MCF 10A (cell line): ENCODE data around the gene TREX2. TPM values are rescaled to one million over a fixed set of nuclear protein-coding genes. Genes with fewer than 3 reads are reported as not detected.
A peak's percentile ranks its signal among the peaks of the same experiment; 100 is the strongest.

Source experiments
- BruUV-seq: library from RNA; stranded (reverse); fragments of 400-500 nt; replicated peaks from 2 replicates; lab custom pipeline; 2021; lab: Mats Ljungman, UMichigan
- CTCF ChIA-PET: fragments of 300-600 bp; sonication (Branson Sonifier 250); formaldehyde crosslinking; extraction: SDS; loops from one replicate; lab custom pipeline; 2021; ENCODE audit warnings: antibody characterized with exemption, inconsistent platforms; lab: Yijun Ruan, JAX
- POLR2A ChIA-PET: fragments of 300-600, 350-650 bp; sonication (Branson Sonifier 250); formaldehyde crosslinking; extraction: SDS; loops from one replicate; lab custom pipeline; 2020; ENCODE audit warnings: antibody characterized with exemption, inconsistent platforms; lab: Yijun Ruan, JAX
- DNase-seq: peaks from one replicate; pipeline ENCODE4 v3.0.0-alpha.2; 2018; ENCODE audit not compliant: unreplicated experiment
- H3K27ac Mint-ChIP-seq: one replicate; pipeline ENCODE4 v1.8.0; 2022; ENCODE audit warnings: mild to moderate bottlenecking, low read depth, mixed read lengths; ENCODE audit not compliant: unreplicated experiment
- H3K27me3 Mint-ChIP-seq: one replicate; pipeline ENCODE4 v1.8.0; 2022; ENCODE audit warnings: mixed read lengths; ENCODE audit not compliant: insufficient read depth, unreplicated experiment
- H3K36me3 Mint-ChIP-seq: one replicate; pipeline ENCODE4 v1.8.0; 2022; ENCODE audit warnings: mild to moderate bottlenecking, moderate library complexity, mixed read lengths; ENCODE audit not compliant: insufficient read depth, unreplicated experiment
- H3K4me1 Mint-ChIP-seq: one replicate; pipeline ENCODE4 v1.8.0; 2022; ENCODE audit warnings: mixed read lengths; ENCODE audit not compliant: insufficient read depth, unreplicated experiment
- H3K4me3 Mint-ChIP-seq: one replicate; pipeline ENCODE4 v1.8.0; 2022; ENCODE audit warnings: mild to moderate bottlenecking, moderate library complexity, mixed read lengths; ENCODE audit not compliant: unreplicated experiment
- H3K9me3 Mint-ChIP-seq: one replicate; pipeline ENCODE4 v1.8.0; 2022; ENCODE audit warnings: mixed read lengths; ENCODE audit not compliant: unreplicated experiment
- CTCF ChIP-seq: fragments of 200-600 bp; IDR thresholded peaks from one replicate; pipeline ENCODE4 v1.8.0; 2022; ENCODE audit warnings: antibody characterized with exemption, mild to moderate bottlenecking; ENCODE audit not compliant: unreplicated experiment
- intact Hi-C: fragments of 100-400 bp; cut with micrococcal nuclease; formaldehyde crosslinking; loops from 2 replicates; pipeline ENCODE4 v1.14.1; 2022
- total RNA-seq: library from RNA; stranded (reverse); gene quantifications from 2 replicates; pipeline ENCODE4 v1.2.3, GENCODE V29; 2022

TREX2 gene
- total RNA-seq, 1 experiment from 2014 or later = 0.75 TPM

DNA sequence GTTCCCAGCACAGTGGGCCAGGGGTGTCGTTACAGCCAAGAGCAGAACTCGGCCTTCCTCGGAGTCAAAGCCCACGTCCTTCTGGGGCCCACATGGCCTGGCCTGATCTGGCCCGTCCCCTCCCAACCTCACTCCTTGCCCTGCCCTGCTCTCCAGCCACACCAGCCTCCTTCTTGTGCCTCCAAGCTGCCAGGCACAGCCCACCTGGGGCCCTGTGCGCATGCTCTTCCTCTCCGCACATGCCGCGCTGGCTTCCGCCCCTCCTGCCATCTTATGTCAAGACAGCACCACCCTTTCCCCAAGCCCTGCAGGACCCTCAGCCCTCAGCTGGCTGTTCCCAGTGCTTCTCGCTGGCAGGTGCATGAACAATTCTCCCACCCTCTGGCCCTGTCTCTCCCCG is 17.7 kb upstream of the TREX2 start:
- no peaks in the 10 kb centered on the region for H3K9me3 Mint-ChIP-seq
- CTCF ChIA-PET = no interaction called here

DNA sequence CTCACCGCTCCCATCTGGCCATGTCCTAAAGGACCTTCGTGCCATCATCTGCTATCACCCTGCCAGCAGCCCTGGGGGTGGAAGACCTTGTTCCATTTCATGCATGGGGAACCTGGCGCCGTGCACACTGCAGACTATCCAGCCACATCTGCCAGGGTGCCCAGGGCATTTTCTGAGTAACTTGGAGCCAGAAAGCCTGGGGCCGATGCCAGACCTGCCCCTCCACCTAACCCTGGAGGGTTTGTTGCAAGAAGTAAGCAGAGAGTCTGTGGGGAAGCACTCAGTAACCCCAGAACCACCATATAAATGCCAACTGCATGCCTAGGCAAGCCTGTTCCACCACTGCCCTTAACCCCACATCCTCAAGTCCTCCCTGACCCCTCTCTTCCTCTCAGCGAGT is 17.2 kb upstream of the TREX2 start:
- H3K27ac Mint-ChIP-seq = no peak overlapping the region
- no peak overlapping the region for H3K4me3 Mint-ChIP-seq
- DNase-seq = no peak
- no peaks in the 10 kb centered on the region for H3K27me3 Mint-ChIP-seq
- CTCF ChIA-PET = no interaction called here
- no peak for TF ChIP-seq CTCF
- H3K36me3 Mint-ChIP-seq = peaks cover 15% of the 10 kb centered on the region
- no peaks in the 10 kb centered on the region for H3K4me1 Mint-ChIP-seq
- no peaks in the 10 kb centered on the region for H3K9me3 Mint-ChIP-seq
- POLR2A ChIA-PET = interaction anchor here (0.6 kb wide), 1 partner anchor 204 kb away, joined by 3 read pairs; no protein-coding TSS in a partner anchor
- intact Hi-C loops = no loop called here
- BruUV-seq = no TSS peak

More for the DNA sequence above, 17.7 kb upstream of the TREX2 start:
- BruUV-seq = no TSS peak
- no peak overlapping the region for H3K27ac Mint-ChIP-seq
- TF ChIP-seq CTCF = no peak
- H3K36me3 Mint-ChIP-seq = peaks cover 14% of the 10 kb centered on the region
- H3K4me1 Mint-ChIP-seq = no peaks in the 10 kb centered on the region
- DNase-seq = no peak
- H3K27me3 Mint-ChIP-seq = no peaks in the 10 kb centered on the region
- intact Hi-C loops = no loop called here
- POLR2A ChIA-PET = no interaction called here
- H3K4me3 Mint-ChIP-seq = no peak overlapping the region

DNA sequence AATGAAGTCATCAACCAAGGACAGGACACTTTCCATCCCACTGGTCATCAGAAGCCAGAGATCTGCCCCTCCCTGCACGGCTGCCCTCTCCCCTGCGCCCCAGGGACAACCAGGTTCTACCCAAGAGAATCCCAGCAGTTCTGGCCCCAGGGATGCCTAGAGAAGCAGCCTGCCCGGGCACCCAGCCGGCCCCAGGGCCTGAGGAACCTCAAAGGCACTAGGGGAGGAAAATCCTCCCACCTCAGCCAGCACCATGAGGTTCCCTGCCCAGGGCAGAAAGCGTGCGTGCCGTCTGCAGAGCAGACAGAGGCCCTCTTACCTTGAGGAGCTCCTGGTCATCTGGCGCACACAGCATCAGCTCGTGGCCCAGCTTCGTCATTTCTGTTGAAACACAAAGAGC is 16.4 kb upstream of the TREX2 start:
- TF ChIP-seq CTCF = no peak
- ChIA-PET CTCF (interaction anchor here (1.5 kb wide), 1 partner anchor 11 kb away, joined by 5 read pairs; no protein-coding TSS in a partner anchor), POLR2A (interaction anchor here (0.6 kb wide), 1 partner anchor 205 kb away, joined by 3 read pairs; no protein-coding TSS in a partner anchor)
- Mint-ChIP-seq H3K4me1 (no peaks in the 10 kb centered on the region), H3K36me3 (peaks cover 15% of the 10 kb centered on the region), H3K4me3 (no peak overlapping the region), H3K27ac (no peak overlapping the region), H3K9me3 (no peaks in the 10 kb centered on the region), H3K27me3 (no peaks in the 10 kb centered on the region)
- BruUV-seq = no TSS peak
- intact Hi-C loops = no loop called here
- no peak for DNase-seq

DNA sequence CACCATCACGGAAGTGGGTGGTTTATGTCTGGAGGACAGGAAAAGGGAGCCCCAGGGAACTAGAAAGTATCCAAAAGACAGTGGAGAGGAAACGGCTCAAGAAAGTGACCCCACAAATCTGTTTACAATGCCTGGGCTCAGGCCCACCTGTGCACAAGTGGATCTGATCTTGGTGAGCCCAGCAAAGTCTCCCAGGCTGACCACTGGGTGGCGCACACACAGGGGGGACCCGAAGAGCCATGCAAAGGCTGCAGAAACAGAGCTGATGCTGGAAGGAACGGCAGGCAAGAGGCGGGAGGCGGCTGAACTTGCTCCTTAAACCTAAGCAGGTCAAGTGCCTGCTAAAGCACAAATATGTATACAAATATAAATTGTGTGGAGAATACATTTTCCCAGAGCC is 15.0 kb upstream of the TREX2 start:
- Mint-ChIP-seq H3K27ac (no peak overlapping the region), H3K36me3 (peaks cover 15% of the 10 kb centered on the region), H3K4me1 (no peaks in the 10 kb centered on the region), H3K4me3 (no peak overlapping the region), H3K27me3 (no peaks in the 10 kb centered on the region), H3K9me3 (no peaks in the 10 kb centered on the region)
- BruUV-seq = no TSS peak
- POLR2A ChIA-PET = no interaction called here
- peak; percentile 30 for TF ChIP-seq CTCF
- peak; percentile 38 for DNase-seq
- CTCF ChIA-PET = interaction anchor here (1.0 to 1.5 kb wide), 3 partner anchors 9 to 508 kb away, joined by 3 to 5 read pairs (median 3); no protein-coding TSS in a partner anchor
- intact Hi-C loops = no loop called here
